MM.1S (cell line): ENCODE data around the gene FLNC.

ENCODE experiments used
- EZH2 ChIP-seq: fragments of 300-600 bp; sonication (generic); optimal IDR thresholded peaks from 2 replicates; pipeline ENCODE3; 2017; ENCODE audit warnings: low read depth, mild to moderate bottlenecking, antibody characterized with exemption, low read length, mixed read lengths
- EZH2phosphoT487 ChIP-seq: fragments of 300-600 bp; sonication (generic); IDR thresholded peaks from 2 replicates; pipeline ENCODE4 v1.6.1; 2018; ENCODE audit warnings: antibody characterized with exemption, low read length
- TF ChIP-seq, protein P1 (sequence below): fragments of 300-600 bp; sonication (generic); IDR thresholded peaks from 2 replicates; pipeline ENCODE4 v1.5.1; 2016; ENCODE audit warnings: antibody characterized with exemption, low read length, mixed read lengths

DNA sequence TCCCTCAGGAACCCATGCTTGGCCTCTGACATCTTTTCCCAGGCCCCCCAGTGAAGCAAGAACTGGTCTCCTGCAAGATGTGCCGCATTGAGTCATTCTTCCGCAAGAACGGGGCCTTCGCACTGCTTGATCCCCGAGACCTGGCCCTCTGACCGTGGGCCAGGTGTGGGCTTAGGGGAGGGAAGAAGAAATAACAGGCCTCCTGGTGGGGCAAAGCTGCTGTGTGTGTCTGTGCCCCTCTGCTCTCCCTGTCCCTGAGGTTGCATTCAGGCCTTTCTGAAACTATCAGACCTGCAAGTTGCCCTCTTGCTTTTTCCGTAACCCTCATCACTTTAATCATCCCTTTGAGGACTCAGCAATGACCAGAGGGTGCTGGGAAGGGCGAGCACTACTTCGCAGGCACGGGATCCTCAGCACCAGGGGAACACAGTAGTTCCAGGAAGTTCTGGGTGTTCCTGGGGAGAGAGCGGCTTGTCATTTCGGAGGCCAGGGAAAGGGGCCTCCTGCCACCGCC, 38.5 kb downstream of the FLNC start:
- TF ChIP-seq, protein P1, sequence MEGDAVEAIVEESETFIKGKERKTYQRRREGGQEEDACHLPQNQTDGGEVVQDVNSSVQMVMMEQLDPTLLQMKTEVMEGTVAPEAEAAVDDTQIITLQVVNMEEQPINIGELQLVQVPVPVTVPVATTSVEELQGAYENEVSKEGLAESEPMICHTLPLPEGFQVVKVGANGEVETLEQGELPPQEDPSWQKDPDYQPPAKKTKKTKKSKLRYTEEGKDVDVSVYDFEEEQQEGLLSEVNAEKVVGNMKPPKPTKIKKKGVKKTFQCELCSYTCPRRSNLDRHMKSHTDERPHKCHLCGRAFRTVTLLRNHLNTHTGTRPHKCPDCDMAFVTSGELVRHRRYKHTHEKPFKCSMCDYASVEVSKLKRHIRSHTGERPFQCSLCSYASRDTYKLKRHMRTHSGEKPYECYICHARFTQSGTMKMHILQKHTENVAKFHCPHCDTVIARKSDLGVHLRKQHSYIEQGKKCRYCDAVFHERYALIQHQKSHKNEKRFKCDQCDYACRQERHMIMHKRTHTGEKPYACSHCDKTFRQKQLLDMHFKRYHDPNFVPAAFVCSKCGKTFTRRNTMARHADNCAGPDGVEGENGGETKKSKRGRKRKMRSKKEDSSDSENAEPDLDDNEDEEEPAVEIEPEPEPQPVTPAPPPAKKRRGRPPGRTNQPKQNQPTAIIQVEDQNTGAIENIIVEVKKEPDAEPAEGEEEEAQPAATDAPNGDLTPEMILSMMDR: no peak
- TF ChIP-seq EZH2phosphoT487 (no peak), EZH2 (no peak)
